Keratinocyte (primary cell): ENCODE data around the gene MRGPRF.

ENCODE experiments used
- CTCF ChIP-seq, 3 experiments: IDR thresholded peaks in 1 of 3; conservative IDR thresholded peaks in 1 of 3; optimal IDR thresholded peaks in 1 of 3; 2 replicates in 2 of 3; 3 replicates in 1 of 3; pipeline versions ENCODE3 to v1.5.1; 2011; ENCODE audit warnings: low read length in 3 of 3, mild to moderate bottlenecking in 3 of 3, moderate library complexity in 2 of 3, control low read depth in 1 of 3, inconsistent platforms in 1 of 3; ENCODE audit not compliant: insufficient read depth in 2 of 3; ENCODE audit errors: extremely low read depth in 1 of 3
- EZH2 ChIP-seq: IDR thresholded peaks from one replicate; pipeline ENCODE4 v1.6.1; 2012; ENCODE audit warnings: inconsistent platforms, mild to moderate bottlenecking, low read length, moderate library complexity

DNA sequence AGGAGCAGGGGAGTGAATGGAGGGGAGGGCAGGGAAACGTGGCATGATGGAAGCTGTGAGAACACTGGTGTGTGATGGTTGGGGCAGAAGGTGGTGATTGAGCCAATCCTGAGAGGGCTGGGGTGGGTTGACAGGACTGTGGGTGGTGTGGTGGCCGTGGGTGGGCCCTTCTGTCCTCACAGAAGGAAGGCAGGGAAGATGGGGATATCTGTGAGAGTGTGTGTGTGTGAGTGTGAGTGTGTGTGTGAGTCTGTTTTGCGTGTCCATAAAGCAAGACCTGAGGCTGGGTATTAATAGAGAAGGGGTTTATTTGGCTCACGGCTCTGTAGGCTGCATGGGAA, 48.6 kb upstream of the MRGPRF start:
- TF ChIP-seq CTCF (optimal IDR thresholded peaks at IDR 0.05 in 1 of 3, IDR thresholded peaks at IDR 0.05 in 1 of 3, conservative IDR thresholded peaks at IDR 0.05 in 1 of 3; ENCODE audit: extremely low read depth in 1 of 3, insufficient read depth in 2 of 3, low read length in 3 of 3) (no peak), EZH2 (no peak)
